Thoracic aorta (tissue), 2 donors: ENCODE data around the gene ABHD2. TPM values are rescaled to one million over a fixed set of nuclear protein-coding genes. Genes with fewer than 3 reads are reported as not detected.

Experiments
- ATAC-seq: fragments of 150-250 bp; one replicate; pipeline ENCODE4 v1.8.0; 2017; ENCODE audit warnings: low read depth; ENCODE audit not compliant: insufficient number of reproducible peaks, low FRiP score
- DNase-seq: peaks from one replicate; pipeline ENCODE4 v3.0.0-alpha.2; 2020; ENCODE audit warnings: low spot score
- H3K27ac ChIP-seq, 2 donors: fragments of 200-600 bp; sonication (generic); 1 replicate in 1 of 2; 2 replicates in 1 of 2; pipeline ENCODE4 v1.5.1; 2016; ENCODE audit warnings: mild to moderate bottlenecking in 2 of 2, moderate library complexity in 2 of 2
- H3K27me3 ChIP-seq: fragments of 200-600 bp; sonication (generic); replicated peaks from 2 replicates; pipeline ENCODE4 v1.6.0; 2016; ENCODE audit warnings: mild to moderate bottlenecking; ENCODE audit not compliant: insufficient read depth
- H3K36me3 ChIP-seq: fragments of 200-600 bp; sonication (generic); one replicate; pipeline ENCODE4 v1.5.1; 2016
- H3K4me1 ChIP-seq, 2 donors: fragments of 200-600 bp; sonication (generic); 1 replicate in 1 of 2; 2 replicates in 1 of 2; pipeline versions ENCODE4 v1.5.1 to v1.6.0; 2016; ENCODE audit warnings: low read depth in 2 of 2, mild to moderate bottlenecking in 1 of 2; ENCODE audit not compliant: control insufficient read depth in 1 of 2
- H3K4me3 ChIP-seq: fragments of 200-600 bp; sonication (generic); 2 replicates; pipeline ENCODE4 v1.5.1; 2016; ENCODE audit warnings: mild to moderate bottlenecking
- H3K9me3 ChIP-seq: fragments of 200-600 bp; sonication (generic); 2 replicates; pipeline ENCODE4 v1.5.1; 2016
- CTCF ChIP-seq: fragments of 200-600 bp; sonication (generic); IDR thresholded peaks from one replicate; pipeline ENCODE4 v1.5.1; 2019; ENCODE audit warnings: antibody characterized with exemption
- total RNA-seq, 2 donors: library from RNA; depleted of rRNA; stranded (reverse); fragments of >200 nt; gene quantifications; one replicate each; pipeline versions ENCODE4 v1.1.0 to v1.2.3, GENCODE V29; 2016

The ABHD2 gene
- total RNA-seq, 2 donors from 2014 or later = 177 to 283 TPM

GRCh38 chr15:89208256-89208655 is 120.0 kb downstream of the ABHD2 start:
- H3K9me3 ChIP-seq = no peaks in the 10 kb centered on the region
- peaks cover 0 to 2% of the 10 kb centered on the region in 2 donors for H3K4me1 ChIP-seq
- ATAC-seq (no peak), DNase-seq (no peak)
- no peaks in the 10 kb centered on the region for H3K36me3 ChIP-seq
- no peak for TF ChIP-seq CTCF
- no peak overlapping the region for H3K4me3 ChIP-seq
- no peaks in the 10 kb centered on the region for H3K27me3 ChIP-seq
- H3K27ac ChIP-seq = no peak overlapping the region

DNA sequence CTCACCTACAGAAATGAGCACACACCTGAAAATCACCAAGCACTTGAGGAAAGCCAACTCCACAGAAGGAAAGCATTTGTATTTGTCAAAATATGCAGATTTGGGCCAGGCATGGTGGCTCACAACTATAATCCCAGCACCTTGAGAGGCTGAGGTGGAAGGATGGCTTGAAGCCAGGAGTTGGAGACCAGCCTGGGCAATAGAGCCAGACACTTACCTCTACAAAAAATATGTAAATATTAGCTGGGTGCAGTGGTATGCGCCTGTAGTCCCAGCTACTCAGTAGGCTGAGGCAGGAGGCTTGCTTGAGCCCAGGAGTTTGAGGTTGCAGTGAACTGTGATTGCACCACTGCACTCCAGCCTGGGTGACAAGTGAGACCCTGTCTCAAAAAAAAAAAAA is 120.8 kb downstream of the ABHD2 start:
- ATAC-seq (no peak), DNase-seq (no peak)
- Histone ChIP-seq H3K27me3 (no peaks in the 10 kb centered on the region), H3K36me3 (no peaks in the 10 kb centered on the region), H3K4me1 (peaks cover 0 to 2% of the 10 kb centered on the region in 2 donors), H3K27ac (no peak overlapping the region), H3K9me3 (no peaks in the 10 kb centered on the region), H3K4me3 (no peak overlapping the region)
- TF ChIP-seq CTCF = no peak

- Histone ChIP-seq H3K27ac (no peak overlapping the region), H3K4me3 (no peak overlapping the region), H3K9me3 (no peaks in the 10 kb centered on the region), H3K36me3 (no peaks in the 10 kb centered on the region), H3K4me1 (peaks cover 0 to 2% of the 10 kb centered on the region in 2 donors), H3K27me3 (no peaks in the 10 kb centered on the region)
- DNase-seq = no peak
- ATAC-seq = no peak
- TF ChIP-seq CTCF = no peak
Observed at GRCh38 chr15:89211678-89212170, 123.5 kb downstream of the ABHD2 start.

- Histone ChIP-seq H3K9me3 (no peaks in the 10 kb centered on the region), H3K4me1 (no peaks in the 10 kb centered on the region), H3K27me3 (no peaks in the 10 kb centered on the region), H3K4me3 (no peak overlapping the region), H3K27ac (no peak overlapping the region), H3K36me3 (no peaks in the 10 kb centered on the region)
- DNase-seq (no peak), ATAC-seq (no peak)
- no peak for TF ChIP-seq CTCF
Observed at GRCh38 chr15:89215627-89216026, 127.4 kb downstream of the ABHD2 start.

- no peak for ATAC-seq
- H3K4me3 ChIP-seq = no peak overlapping the region
Observed at GRCh38 chr15:89217031-89217430, 128.8 kb downstream of the ABHD2 start.

More at GRCh38 chr15:89217031-89217430, 128.8 kb downstream of the ABHD2 start:
- Histone ChIP-seq H3K27me3 (no peaks in the 10 kb centered on the region), H3K27ac (no peak overlapping the region), H3K9me3 (no peaks in the 10 kb centered on the region), H3K36me3 (no peaks in the 10 kb centered on the region), H3K4me1 (no peaks in the 10 kb centered on the region)
- no peak for DNase-seq
- TF ChIP-seq CTCF = no peak
